GM23248 (cell line): Measurements from ENCODE around the gene CIC.

Experiments
- EZH2 ChIP-seq: fragments of 200-600 bp; sonication (generic); IDR thresholded peaks from 2 replicates; pipeline ENCODE4 v1.6.1; 2018; ENCODE audit warnings: antibody characterized with exemption, mild to moderate bottlenecking; ENCODE audit not compliant: insufficient read depth, poor library complexity, severe bottlenecking
- EZH2phosphoT487 ChIP-seq: fragments of 200-600 bp; sonication (generic); IDR thresholded peaks from 2 replicates; pipeline ENCODE4 v1.6.1; 2018; ENCODE audit warnings: antibody characterized with exemption, moderate library complexity, mild to moderate bottlenecking, low read depth; ENCODE audit not compliant: insufficient read depth

- no peak for TF ChIP-seq EZH2phosphoT487
- no peak for TF ChIP-seq EZH2
Measured at GRCh38 chr19:42330241-42330711, 61.2 kb downstream of the CIC start.
